NCI-H1930 (cell line): ENCODE data around the gene PDCD10.
A peak's percentile ranks its signal among the peaks of the same experiment; 100 is the strongest.

Experiments
- DNase-seq, 2 experiments: peaks; one replicate each; lab custom pipeline; 2025; lab: John Stamatoyannopoulos, UW

The PDCD10 gene

DNA sequence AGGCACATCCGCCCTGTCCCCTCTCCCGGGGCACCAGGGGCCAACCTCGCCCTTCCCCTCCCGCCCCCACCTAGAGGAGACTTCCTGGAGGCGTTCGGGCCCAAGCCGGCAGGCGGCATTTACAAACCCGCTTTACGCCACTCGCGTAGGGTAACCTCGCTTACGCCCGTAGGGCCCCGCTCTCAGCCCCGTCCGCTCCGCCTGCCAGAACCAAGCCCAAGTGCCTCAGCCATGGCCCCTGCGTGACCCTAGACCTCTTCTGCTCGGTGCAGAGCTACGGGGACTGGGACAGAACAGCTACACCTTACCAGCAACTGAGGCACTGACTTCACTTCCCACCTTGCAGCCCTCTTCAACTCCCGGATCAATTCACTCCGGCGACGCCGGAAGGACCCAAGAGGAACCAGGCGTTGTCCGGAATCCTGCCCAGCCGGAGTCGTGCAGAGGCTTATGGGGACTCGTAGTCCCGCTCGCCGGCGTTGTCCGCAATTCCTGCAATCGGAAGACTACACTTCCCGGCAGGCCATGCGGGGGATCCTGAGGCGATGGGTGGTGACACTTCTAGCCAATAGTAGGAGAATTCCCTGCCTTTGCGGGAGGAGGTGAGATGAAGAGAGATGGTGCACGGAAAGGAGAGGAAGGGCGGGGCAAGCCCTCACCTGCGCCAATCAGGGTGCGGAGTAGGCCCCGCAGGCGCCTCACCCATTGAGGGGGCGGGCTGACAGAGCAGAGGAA, at the start of gene PDCD10:
PDCD10 (minus strand) TSS at position 395 of the 735 bp plus-strand sequence. CDS start 14,735 bp downstream, outside the sequence.
- peak; percentile 98 for DNase-seq

DNA sequence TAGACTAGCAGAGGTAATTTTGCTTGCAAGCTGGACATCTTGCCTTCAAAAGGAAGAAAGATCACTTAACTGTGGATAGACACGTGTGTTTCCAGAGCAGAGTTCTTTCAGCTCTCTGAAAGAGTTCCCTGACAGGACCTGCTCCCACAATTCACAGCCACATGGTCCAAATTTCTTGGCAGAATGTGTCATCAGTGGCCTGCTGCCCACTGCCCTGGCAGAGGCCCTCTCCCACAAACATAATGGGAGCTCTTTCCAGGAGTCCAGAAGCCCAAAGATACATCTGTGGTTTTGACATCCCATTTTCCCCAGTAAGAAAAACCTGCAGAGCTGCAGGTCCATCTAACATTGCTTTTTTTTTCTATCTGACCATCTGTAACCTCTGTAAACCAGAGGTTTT, 49.1 kb upstream of the PDCD10 start:
- no peak for DNase-seq

DNA sequence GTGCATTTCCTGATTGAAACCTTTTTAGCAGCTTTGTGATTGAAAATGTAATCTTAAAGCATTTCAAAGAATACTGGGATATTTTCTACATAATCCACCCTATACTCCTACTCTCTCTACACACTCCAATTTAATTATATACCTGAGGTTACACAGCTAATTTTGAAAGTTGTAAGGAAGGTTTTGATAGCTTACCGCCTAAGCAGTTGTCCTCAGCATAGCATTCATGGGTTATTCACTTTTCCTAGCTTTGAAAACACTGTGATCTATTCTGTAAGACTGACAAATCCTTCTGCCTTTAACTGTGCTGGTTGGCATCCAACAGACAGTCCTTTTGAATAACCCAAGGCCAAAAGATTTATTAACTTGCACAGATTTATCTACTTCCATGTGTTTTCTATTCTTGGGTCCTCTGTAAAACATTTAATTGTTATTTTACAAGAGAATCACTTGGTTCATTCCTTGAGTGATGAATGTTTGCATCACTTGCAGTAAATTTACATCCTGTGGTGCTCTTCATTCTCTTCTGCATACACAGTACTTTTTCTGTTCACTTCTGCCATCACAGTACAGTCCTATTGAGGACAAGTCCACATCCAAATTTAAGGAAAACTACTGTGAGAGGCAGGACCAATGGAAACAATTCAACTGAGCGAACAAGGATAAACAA, 45.7 kb upstream of the PDCD10 start:
- no peak for DNase-seq

DNA sequence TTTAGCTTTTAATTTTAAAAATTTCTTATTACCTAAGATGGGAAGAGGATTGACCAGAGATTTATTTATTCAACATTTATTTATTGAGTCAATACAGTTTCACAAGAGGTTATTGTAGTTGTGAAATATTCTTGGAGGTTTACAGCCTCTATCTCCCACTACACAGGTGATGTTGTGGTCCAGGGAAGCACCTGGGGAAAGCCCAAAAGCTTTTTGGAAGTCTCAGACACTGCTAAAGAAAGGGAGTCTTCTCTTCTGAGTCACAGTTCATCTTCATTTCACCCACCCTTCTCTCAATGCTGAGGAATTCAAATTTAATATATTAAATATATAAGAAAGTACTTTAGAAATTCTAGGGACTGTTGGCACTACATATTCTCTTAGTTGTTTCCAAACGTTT, 42.7 kb upstream of the PDCD10 start:
- DNase-seq = no peak

GRCh38 chr3:167776066-167776685, 41.5 kb upstream of the PDCD10 start:
- no peak for DNase-seq

DNA sequence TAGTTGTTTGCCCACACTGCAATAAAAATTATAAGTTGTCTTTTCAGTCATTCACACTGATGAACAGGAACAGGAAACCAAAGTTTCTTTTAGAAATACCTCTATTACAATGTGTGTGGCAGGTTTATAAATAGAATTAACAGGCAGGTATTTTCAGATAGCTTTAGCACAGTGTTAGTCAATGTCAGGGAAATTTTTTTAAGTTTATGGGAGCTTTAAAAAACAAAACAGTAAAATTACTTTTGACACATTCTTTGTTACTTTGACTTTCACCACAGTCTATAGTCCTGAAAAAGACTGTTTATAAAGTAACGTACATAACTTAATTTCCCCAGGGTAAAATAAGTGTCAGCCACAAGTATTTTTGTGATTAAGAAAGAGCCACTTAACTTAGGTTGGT, 38.9 kb upstream of the PDCD10 start:
- DNase-seq = no peak

GRCh38 chr3:167772992-167773391, 38.3 kb upstream of the PDCD10 start:
- no peak for DNase-seq

- DNase-seq = no peak
Observed at GRCh38 chr3:167762296-167762695, 27.6 kb upstream of the PDCD10 start.

DNA sequence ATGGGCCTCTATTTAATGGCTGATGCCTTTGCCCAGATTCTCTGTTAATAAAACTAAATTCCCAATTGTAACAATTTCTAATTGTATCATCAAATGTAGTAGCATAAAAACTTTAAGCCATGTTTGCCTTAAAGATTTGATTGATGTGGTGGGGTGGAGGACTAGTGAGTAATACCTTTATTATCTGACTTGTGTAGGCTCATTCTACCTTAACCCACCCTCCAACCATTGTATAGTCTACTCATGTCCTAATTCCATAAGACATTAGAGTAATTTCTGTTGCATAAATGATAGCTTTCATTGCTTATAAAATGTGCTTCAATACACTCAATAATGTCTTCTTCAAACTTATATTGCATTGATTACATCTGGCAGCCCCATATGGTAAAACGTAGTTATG, 26.6 kb upstream of the PDCD10 start:
- no peak for DNase-seq

DNA sequence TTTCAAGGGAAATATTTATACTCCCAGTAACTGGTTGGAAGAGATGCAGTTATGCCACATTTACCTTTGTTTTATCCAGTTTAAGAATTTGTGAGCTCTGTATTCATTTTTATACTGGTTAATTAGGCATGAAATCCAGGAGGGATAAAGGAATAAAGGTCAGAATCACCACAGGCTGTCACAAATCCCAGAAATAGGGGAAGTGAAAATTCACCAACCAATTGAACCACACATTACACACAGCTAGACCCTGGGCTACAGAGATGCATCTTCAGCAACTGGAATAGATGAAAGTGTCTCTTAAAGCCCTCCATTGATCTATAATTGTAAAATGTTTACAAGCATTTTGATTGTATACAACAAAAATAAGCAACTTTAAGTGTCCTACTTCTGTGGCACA, 19.4 kb upstream of the PDCD10 start:
- DNase-seq = no peak

DNA sequence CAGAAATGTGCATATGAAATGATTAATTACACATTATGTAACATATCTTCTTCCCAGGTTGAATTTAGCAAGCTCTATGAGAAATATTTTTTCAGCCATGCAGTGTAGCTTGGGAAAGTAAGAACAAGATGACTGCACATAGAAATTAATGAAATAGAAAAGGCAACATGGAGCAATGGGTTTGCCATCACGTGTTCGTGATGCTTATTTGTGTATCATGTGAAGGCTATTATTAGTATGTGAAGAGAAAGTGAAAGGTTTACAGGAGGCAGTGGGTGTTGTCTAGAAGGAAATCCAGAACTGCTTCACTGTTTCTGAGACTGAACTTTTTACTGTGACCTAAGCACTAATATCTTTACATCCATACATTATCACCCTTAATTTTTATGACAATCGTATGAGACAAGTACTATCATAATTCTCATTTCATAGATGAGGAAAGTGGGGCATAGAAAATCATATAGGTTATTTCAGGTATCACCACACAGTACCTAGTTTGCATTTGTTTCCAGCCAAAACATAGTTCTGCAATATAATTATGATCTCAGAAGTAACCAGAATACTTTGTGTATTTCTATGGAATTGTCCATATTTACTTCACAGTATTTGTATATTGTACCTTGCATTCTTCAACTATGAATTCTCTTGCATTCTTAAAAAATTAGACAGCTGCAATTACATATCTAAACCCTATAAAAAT, 15.7 kb upstream of the PDCD10 start:
- no peak for DNase-seq

GRCh38 chr3:167749728-167750127, 15.0 kb upstream of the PDCD10 start:
- DNase-seq = no peak

- no peak for DNase-seq
Observed at GRCh38 chr3:167749209-167749608, 14.5 kb upstream of the PDCD10 start.

GRCh38 chr3:167743799-167744198, 9.1 kb upstream of the PDCD10 start:
- DNase-seq = no peak

GRCh38 chr3:167742338-167742737, 7.6 kb upstream of the PDCD10 start:
- DNase-seq = no peak

GRCh38 chr3:167740961-167741587, 6.4 kb upstream of the PDCD10 start:
- DNase-seq = peak in 1 of 2 experiments; percentile 17

DNA sequence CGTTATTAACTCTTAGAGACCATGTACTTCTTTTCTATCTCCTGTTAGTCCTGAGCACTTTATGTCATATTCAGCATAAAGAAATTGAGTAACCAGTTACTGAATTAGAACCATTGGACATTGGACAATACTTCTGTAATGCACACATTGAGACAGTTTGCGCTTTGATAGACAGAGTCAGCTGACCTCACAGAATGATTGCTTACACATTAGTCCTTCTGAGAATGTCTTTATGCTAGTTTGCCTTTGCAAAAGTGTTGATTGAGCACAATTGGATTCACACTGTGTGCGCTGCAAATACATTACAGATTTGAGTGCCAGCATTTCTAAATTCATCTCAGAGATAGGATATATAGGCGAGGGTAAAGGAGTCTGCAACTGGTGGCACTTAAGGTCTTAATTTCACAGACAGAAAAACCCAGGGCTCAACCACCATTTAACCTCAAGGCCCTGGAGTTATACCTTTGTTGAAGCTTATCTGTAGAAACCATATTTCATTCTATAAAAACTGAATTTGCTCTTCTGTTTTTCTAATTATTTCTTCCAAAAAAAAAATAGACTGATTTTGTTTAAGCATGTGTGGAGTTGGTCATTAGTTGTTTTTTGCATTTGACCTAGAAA, 4.6 kb upstream of the PDCD10 start:
- DNase-seq = no peak

DNA sequence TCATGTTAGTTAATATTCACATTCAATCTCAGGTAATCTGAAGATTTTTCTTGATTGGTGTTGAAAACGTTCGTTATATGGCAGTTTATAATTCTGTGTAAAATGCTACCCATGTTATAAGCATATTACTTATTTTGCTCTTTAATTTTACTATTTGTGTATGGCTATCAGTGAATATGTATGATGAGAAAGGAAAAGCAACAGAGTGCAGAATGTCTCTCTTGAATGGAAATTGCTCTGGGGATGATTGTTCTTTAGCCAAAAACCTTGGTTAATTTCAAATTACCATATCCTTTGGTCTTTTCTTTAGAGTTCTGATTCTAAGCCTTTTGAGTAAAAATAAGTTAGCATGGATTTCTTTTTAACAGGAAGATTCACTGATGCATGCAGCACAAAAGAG, 3.3 kb upstream of the PDCD10 start:
- DNase-seq = no peak

GRCh38 chr3:167736997-167737396, 2.3 kb upstream of the PDCD10 start:
- no peak for DNase-seq

DNA sequence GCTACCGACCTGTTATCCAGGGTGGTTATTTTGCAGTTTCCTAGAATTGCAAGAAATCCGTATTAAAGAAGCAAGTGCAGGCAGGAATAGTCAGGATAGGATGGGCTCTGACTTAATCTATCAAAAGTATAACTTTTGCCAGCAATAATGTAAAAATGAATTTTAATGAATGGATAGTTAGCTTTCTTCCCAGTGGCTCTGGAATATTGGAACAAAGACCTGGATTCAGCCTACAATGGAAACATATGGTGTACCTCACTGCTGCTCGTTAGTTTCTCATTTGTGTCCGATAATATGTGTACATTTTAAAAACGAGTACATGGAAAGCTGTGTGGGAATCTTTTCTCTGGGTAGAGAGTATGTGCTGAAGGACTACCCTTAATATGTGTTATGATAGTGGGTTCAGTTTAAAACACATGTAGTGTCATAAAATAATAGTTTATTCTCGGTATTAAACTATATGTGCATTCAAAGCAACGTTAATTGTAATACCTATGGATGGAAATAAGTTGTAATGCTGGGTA, 1.6 kb upstream of the PDCD10 start:
- DNase-seq = no peak
